IMR-90 (cell line): ENCODE results near the gene RNFT2. TPM values are rescaled to one million over a fixed set of nuclear protein-coding genes. Genes with fewer than 3 reads are reported as not detected.

ENCODE experiments used
- CHD1 ChIP-seq: IDR thresholded peaks from 2 replicates; pipeline ENCODE4 v1.6.1; 2012; ENCODE audit warnings: low read depth, low read length, improper control_type of control experiment
- CTCF ChIP-seq: conservative IDR thresholded peaks from 2 replicates; pipeline ENCODE4 v1.5.1; 2012; ENCODE audit warnings: mild to moderate bottlenecking, low read depth, low read length, improper control_type of control experiment
- polyA plus RNA-seq, 3 experiments: library from polyadenylated mRNA; depleted of rRNA; stranded (reverse); fragments of >200 nt; gene quantifications; 2 replicates each; pipeline ENCODE4 v1.2.3, GENCODE V29; 2012; ENCODE audit warnings: low replicate concordance in 1 of 3
- total RNA-seq: library from RNA; depleted of rRNA; stranded (reverse); fragments of >200 nt; gene quantifications from 2 replicates; pipeline ENCODE4 v1.2.3, GENCODE V29; 2012

The RNFT2 gene
- total and polyA plus RNA-seq, 2 of the 4 experiments (the other 2 are of a cell fraction): 1.6 to 2.3 TPM

- TF ChIP-seq CTCF (no peak), CHD1 (no peak)
These were observed 140.7 kb downstream of the RNFT2 start (continued) for GRCh38 chr12:116878567-116879508.
